Right hindlimb (tissue), 1 donor: ENCODE data around the gene ERCC4.
"Not testable (repeated sequence)": the region's sequence is repeated elsewhere in the genome, so short reads cannot be mapped to it uniquely, and the experiment has no call there.

Experiments used
- DNase-seq: peaks from one replicate; pipeline ENCODE4 v3.0.0-alpha.2; 2018

Gene ERCC4

DNA sequence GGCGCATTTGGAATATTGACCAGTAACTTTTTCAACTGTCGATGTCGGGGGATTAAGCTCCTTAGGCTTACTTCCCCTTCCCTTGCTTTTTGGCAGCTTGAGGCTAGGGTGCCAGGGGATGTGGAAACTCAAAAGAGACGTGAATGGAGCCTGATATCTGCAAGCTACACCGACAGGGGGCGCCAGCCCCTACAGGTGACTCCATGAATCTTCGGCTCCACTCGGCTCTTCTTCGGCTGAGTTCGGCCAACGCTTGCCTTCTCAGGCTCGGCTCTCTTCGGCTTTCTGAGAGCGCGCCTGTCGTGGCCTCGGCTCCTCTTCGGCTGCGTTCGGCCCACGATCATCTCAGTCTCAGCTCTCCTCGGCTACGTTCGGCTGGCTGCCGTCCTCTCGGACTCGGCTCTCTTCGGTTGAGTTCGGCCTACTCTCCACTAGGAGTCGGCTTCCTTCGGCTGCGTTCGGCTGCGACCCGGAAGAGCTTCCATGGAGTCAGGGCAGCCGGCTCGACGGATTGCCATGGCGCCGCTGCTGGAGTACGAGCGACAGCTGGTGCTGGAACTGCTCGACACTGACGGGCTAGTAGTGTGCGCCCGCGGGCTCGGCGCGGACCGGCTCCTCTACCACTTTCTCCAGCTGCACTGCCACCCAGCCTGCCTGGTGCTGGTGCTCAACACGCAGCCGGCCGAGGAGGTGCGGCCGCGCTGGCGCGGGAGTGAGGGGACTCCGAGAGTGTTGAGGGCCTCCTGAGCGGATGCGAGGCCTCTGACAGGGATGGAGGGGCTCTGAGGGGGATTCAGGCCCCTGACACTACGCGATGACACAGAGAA lies at the start of gene ERCC4:
Gene ERCC4, plus strand, starts transcription at position 472 of the 827 bp plus-strand sequence. Its CDS starts 12 bp downstream, at position 484.
- peak; percentile 100 for DNase-seq

DNA sequence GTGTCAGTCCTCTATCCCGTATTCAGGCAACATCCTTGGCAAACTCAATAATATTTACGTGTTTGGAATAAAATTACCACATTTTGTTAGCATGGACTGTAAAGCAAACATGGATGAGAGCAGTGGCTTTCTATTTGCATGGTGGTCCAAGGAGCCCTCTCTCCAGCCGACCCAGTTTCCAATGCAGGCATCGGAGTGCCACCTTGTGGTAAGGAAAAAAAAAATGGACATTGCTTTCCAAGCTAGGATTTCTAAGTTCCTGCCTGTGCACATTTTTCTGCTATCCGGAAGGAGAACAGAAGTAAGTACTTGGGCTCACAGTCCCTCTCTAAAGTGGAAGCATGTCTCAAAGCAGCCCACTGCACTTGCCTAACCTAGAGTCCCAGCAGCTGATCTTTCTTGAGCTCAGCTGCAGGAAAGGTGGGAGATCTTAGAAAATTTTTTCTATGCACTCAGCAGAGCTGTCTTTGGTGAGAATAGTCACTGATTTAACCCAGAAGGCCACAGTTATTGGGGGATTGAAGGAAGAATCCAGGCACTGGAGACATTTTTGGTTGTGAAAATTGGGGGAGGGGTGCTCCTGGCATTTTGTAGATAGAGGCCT lies 46.0 kb upstream of the ERCC4 start:
- DNase-seq, result peak; percentile 27

DNA sequence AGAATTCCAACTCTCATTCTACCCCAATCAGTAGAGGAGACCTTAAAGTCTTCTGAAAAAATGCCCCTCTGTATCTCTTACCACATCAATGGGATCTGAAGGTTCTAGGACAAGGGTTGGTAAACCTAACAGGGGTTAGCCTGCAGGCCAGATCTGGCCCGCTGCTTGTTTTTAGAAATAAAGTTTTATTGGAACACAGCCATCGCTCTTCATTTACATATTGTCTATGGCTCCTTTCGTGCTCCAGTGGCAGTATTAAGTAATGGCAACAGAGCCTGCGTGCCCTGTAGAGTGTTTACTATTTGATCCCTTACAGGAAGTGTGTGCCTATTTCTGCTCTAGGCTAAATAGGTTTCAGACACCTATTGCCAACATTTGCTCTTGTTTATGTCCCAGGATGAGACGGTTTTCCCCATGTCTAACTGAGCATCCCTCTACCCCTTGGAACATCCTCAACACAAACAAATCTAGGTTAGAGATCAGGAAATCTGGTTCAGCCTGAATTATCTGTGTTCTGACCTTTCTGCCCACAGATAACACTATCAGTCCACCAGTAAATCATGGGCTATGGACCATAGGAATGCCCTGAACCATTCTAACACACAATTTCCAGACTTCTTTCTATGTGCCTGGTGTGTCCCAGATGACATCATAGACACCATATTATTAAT lies 44.2 kb upstream of the ERCC4 start:
- no peak for DNase-seq

DNA sequence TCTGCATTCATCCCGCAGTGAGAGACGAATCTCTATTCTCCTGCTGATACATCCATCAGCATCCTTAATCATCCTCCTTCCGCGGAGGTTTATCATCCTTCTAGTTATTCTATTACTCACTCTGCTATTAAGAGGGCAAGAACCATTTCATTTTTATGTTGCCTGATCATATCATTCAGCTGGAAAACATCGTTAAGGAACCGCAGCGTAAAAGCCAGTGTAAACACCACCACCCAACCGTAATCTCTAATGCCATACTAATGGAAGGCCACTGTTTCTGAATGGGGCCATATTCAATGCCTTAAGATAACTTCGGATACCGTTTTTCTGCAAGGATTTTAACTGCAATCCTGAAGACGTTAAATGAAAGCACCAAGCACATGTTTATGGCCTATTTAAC lies 36.7 kb upstream of the ERCC4 start:
- no peak for DNase-seq

DNA sequence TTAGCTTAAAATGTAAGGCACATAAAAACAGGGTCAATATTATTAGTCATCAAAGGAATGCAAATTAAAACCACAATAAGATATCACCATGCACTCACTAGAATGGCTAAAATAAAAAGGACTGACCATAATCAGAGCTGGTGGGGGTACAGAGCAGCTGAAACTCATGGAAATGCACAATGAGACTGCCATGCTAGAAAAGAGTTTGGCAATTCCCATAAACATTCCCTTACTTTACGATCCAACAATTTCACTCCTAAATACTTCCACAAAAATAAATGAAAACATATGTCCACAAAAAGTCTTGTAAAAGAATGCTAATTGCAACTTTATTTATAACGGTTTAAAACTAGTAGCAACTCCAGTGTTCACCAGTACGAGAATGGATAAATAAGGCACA lies 36.1 kb upstream of the ERCC4 start:
- no peak for DNase-seq

DNA sequence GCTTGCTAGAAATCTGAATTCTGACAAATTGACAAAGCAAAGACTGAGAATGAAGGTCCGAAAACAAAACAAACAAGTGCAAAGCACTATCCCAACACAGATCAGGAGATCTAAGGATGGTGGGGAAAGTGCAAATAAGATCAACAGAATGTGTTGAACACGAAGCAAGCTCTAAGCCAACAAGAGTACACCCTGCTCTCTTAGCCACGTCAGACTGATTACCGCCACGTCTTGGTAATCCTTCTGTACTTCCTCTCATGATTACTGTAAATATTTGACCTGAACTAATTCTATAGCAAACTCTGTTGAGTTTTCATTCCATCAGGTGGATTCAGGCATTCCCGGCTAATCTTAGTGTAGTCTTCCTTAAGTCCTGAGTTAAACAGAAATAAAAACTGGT lies 34.3 kb upstream of the ERCC4 start:
- DNase-seq, result no peak

DNA sequence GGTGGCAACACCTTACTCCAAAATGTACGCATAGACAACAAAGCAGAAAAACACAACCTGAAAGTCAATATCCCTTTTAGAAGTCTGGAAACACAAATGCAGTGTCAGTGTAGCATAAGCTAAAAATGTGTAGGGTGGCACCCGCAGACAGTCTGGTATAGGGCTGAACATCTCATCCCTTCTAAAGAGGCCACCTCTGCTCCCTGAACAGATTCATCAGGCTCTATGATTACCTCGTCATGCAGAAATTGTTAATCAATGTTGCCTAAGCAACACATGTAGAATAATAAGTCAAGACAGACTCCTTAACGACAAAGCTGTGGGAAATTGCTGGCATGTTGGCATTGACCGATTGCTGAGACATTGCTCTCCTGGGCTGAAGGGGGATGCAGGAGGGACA lies 33.3 kb upstream of the ERCC4 start:
- DNase-seq, result no peak

DNA sequence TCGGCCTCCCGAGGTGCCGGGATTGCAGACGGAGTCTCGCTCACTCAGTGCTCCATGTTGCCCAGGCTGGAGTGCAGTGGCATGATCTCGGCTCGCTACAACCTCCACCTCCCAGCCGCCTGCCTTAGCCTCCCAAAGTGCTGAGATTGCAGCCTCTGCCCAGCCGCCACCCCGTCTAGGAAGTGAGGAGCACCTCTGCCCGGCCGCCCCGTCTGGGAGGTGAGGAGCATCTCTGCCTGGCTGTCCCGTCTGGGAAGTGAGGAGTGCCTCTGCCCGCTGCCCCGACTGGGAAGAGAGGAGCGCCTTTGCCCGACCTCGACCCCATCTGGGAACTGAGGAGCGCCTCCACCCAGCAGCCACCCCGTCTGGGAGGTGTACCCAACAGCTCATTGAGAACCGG lies 30.6 kb upstream of the ERCC4 start:
- DNase-seq, result not testable (repeated sequence)

DNA sequence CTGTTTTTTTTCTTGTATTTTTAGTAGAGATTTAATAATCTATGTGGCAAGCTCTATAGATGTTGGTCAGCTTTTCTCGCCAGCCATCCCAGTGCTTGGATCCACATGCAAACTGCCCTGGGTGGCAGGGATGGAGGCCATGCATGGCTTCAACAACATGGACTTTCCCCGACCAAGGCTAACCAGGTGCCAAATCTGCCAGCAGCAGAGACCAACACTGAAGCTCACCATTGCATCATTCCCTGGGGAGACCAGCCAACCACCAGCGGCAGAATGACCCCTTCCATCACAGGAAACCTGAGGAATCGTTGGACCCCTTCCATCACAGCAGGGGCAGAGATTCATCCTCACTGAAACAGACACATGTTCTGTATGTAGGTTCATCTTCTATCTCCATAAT lies 27.7 kb upstream of the ERCC4 start:
- DNase-seq, result no peak

DNA sequence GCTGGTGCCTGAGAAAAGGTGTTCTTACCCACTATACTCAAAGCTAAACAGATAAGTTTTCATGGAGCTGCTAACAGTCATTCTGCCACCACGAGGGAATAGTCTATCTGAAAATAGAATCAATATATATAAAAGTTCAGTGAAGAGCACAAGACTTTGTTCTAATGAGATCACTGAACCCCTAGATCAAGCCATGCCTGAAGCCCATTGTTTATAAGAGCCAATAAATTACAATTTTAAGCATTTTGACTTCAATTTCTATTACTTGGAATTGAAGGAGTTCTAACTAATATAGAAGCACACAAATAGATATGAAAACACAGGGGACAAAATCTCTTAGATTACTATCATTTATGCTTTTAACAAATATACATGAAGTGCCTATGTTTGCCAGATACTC lies 24.4 kb upstream of the ERCC4 start:
- DNase-seq, result no peak

DNA sequence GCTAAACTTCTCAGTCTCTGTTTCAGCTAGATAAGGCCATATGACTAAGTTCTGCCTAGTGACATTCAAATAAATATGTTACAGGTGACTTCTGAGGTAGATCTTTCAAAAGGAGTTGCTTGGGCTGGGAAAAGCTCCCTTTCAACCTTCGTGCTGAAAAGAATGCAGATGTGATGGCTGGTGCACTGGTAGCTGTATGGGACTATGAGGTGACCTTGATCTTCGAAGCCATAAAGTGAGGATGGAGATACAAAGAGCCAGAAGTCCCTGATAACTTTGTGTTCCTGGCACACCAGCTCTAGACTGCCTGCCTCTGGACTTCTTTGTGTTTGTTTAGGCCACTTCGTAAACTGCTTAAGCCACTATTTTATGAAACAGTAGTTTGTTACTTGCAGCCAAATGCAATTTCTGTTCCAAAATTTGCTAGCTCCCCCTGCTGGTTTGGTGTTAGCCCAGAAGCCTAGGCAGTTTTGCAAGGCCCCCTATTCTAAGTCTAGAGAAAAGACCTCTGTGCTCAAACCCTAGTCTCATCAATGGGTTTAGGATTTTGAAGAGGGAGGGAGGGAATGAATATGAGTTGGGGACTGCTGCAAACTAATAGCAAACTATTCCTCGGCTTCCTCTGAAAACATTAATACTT lies 23.3 kb upstream of the ERCC4 start:
- no peak for DNase-seq

DNA sequence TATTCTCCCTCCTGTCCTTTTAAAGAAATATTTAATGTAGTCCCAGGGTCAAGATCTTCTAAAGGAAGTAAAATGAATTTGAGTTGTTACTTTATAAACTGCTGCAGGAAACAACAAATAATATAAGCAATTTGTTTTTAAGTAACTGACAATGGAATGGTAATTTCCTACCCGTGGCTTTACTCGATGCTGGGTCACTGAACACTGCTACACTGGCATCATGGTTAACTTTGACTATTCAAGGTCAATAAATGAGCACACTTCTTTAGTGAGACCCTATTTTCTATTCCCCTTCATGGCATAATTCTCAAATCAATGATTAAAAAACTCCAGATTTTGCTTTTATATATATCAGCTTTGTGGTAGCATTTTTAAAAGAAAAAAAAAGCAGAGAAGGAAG lies 22.1 kb upstream of the ERCC4 start:
- DNase-seq, result no peak

DNA sequence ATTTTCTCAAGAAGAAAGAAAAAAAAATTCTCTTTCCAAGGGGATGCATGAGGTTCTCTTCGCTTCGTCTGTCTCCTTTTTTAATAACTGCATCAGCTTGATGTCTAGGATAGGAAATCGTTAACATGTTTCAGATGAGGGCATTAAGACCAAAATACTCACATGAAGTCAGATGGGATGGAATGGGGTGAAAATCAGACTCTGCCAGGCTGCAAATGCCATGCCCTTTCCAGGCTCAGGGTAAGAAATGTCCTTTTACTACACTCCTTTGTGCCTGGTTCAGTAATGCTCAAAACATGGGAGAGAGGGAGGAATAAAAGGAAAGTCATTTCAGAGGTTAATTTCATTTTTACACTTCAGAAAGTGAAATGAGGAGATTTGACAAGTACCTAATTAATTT lies 21.7 kb upstream of the ERCC4 start:
- no peak for DNase-seq

DNA sequence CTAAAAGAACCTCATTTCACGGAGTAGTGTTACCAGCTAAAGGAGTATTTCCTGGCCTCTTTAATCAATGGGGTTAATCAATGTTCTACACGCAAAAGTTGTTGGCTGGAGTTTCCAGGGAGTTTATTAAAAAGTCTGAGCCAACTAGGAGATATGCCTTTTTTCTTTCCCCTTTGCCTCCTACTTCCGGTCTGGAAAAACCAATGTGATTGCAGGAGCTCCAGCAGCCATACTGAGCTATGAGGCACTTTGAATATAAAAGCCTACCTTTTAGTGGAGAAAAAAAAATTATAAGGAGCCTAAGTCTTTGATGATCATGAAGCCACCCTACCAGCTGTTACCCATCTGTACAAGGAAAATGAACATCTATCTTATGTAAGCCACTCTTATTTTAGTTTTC lies 17.9 kb upstream of the ERCC4 start:
- DNase-seq, result no peak

DNA sequence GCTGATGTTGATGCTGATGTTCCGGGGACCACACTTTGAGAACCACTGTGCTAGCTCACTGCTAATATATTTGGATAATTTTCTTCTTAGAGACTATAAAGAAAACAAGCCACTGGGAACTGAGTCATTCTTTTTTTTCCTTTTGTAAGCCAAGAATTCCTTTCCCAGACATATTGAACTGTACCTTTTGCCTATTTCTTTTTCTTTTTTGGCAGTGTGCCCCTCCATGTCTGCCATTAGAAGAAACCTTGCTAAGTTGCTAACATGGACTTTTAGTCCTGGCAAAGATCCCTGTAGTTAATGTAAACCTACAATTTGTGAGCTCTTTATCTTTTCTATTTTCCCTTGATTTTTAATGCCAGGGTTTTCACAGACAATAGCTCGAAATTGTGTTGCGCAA lies 17.3 kb upstream of the ERCC4 start:
- DNase-seq, result no peak

DNA sequence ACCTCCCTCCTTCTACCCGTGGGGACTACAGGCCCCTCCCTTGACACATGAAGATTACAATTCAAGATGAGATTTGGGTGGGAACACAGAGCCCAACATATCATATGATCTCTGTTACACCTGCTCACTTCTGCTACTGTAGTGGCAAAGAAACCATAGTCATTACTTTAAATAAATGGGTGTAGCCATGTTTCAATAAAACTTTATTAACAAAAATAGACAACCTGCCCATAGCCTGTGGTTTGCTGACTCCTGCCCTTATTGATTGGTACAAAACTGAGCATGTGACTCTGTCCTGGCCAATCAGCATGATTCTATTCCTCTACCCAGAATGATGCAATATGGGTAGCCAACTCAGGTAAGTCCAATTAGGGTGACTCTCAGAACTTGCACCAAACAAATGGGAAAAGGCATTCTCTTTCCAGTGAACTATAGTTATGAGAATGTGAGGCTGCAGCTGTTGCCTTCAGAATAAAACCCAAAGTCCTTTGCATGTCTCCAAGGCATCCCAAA lies 15.7 kb upstream of the ERCC4 start:
- DNase-seq, result no peak

DNA sequence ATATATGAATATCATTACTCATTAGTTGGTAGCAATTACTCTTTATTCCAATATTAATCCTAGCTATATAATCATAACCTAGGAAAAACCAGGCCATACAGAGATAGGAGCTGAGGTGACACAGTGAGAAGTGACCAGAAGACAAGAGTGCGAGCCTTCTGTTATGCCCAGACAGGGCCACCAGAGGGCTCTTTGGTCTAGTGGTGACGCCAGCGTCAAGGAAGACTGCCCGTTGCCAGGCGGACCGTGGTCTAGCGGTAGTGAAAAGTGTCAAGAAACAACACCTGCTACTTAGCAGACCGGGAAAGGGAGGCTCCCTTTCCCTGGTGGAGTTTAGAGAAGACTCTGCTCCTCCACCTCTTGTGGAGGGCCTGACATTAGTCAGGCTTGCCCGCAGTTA lies 15.1 kb upstream of the ERCC4 start:
- not testable (repeated sequence) for DNase-seq

DNA sequence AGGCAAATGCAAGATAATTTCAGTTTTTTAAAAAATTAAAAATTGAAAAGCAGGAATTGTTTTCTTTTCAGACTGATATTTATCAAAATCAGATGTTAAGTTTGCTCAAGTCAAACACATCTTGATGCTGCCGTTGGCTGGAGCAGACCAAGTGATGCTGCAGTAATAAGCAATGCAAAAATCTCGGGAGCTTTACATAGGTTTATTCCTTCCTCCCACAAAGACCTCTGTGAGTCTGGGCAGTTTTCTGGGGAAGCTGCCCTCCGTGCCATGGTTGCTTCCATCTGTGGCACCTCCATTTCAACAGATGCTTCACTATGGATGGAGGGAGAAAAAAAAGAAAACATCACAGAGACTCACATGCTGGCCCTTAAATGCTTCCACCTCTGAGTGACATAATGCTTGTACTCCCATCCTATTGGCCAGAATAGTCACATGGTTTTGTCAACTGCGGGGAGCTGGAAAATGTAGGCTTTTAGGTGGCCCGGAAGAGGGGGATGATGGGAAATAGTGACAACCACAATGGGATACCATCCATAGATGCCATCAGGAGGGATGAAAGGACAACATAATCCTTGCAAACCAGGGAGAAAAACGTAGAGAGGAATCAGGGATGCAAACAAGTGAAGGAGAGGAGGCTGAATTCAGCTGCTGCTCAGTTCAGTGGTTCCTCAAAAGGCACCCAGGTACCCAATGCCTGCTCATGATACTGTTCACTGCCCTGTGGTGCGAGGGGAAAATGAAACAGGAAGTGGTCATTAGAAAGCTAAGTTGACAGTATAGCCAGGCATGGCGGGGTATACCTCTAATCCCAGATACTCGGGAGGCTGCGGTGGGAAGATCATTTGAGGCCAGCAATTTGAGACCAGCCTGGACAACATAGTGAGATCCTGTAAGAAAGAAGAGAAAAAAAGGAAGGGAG lies 13.5 kb upstream of the ERCC4 start:
- no peak for DNase-seq

DNA sequence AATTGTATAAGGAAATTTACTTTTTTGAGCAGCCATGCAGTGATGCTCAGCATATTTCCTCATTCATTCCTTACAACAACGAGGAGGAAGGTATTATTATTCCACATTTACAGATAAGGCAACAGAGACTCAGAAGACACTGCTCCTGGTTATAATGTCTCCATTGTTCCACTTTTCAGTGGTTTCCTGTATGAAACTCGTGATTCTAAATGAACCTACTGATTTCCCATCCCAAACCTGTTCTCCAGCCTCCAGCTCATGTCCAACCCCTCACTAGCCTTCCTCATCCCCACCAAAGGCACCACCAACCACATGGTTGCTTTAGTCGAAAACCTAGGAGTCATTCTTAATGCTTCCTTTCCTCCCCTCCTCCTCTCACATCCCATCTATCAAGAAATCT lies 12.5 kb upstream of the ERCC4 start:
- no peak for DNase-seq

DNA sequence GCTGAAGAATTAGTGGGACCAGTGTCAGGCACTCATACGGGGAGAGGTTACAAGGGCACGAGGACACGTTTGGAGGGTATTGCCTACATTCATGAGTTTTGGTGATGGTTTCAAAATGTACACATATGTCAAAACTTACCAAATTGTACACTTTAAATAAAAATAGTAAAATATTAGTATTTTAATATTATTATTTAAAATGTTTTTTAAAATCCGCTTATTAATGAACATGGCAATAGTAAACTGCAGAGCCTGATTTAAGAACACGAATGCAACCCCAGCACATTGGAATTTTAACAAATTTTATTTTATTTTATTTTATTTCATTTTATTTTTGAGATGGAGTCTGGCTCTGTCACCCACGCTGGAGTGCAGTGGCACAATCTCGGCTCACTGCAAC lies 10.9 kb upstream of the ERCC4 start:
- no peak for DNase-seq

DNA sequence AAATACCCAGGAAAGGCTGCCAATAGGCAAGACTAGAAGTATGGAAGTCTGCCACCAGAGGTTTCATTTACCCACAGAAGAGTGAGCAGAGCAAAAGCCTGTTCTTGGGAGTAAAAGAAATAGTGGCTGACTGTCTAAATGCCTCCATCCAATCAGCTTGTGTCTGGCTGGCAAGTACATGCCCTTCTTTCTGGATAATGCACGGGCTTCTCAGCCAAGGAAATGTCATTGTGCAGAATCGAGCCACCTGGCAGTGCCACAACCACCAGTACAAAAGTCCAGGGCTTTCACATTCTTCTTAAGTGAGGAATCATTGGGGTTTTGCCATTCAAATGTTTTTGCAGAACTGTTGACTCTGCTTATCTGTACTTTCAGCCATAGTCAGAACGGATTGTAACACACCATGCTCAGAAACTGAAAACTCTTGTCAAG lies 10.1 kb upstream of the ERCC4 start:
- peak; percentile 70 for DNase-seq

DNA sequence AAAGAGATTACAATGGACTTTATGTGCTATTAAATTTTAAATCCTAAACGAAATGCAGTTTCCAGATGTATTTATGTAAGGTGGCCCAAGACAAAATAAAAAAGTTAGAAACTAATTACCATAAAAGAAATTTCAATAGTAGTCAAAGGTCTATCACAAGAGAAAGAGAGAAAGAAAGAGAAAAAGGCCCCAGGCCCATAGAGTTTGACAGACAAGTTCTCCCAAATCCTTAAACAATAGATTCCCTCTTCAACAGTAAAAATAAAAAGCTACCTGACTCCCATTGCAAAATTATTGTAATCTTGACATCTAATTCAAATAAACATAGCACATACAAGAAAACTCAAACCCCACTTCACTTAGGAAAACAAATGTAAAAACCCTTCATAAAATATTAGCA lies 8.6 kb upstream of the ERCC4 start:
- DNase-seq, result no peak
